Calu3 (cell line): ENCODE measurements around the gene SELENOF. TPM values are rescaled to one million over a fixed set of nuclear protein-coding genes. Genes with fewer than 3 reads are reported as not detected.

Experiments
- Bru-seq: library from RNA; stranded (reverse); fragments of 400-500 nt; gene quantifications from one replicate; lab custom pipeline; 2021; lab: Mats Ljungman, UMichigan
- BruChase-seq, 2 experiments: library from RNA; stranded (reverse); fragments of 400-500 nt; gene quantifications; one replicate each; lab custom pipeline; 2021; lab: Mats Ljungman, UMichigan
- BruUV-seq: library from RNA; stranded (reverse); fragments of 400-500 nt; replicated peaks from 2 replicates; lab custom pipeline; 2021; lab: Mats Ljungman, UMichigan
- CTCF ChIA-PET: fragments of 300-600 bp; sonication (Branson Sonifier 250); formaldehyde crosslinking; loops from one replicate; lab custom pipeline; 2022; ENCODE audit warnings: antibody characterized with exemption; lab: Charles Lee
- DNase-seq: peaks from one replicate; pipeline ENCODE4 v3.0.0; 2022
- H3K27ac Mint-ChIP-seq: one replicate; pipeline ENCODE4 v1.8.0; 2022; ENCODE audit warnings: mixed read lengths; ENCODE audit not compliant: unreplicated experiment
- H3K27me3 Mint-ChIP-seq: one replicate; pipeline ENCODE4 v1.8.0; 2022; ENCODE audit warnings: mixed read lengths; ENCODE audit not compliant: unreplicated experiment
- H3K36me3 Mint-ChIP-seq: one replicate; pipeline ENCODE4 v1.8.0; 2022; ENCODE audit warnings: mild to moderate bottlenecking, moderate library complexity, mixed read lengths; ENCODE audit not compliant: insufficient read depth, unreplicated experiment
- H3K4me1 Mint-ChIP-seq: one replicate; pipeline ENCODE4 v1.8.0; 2022; ENCODE audit warnings: mild to moderate bottlenecking, low read depth, mixed read lengths; ENCODE audit not compliant: unreplicated experiment
- H3K4me3 Mint-ChIP-seq: one replicate; pipeline ENCODE4 v1.8.0; 2022; ENCODE audit warnings: mild to moderate bottlenecking, low read depth, moderate library complexity, mixed read lengths; ENCODE audit not compliant: unreplicated experiment
- H3K9me3 Mint-ChIP-seq: one replicate; pipeline ENCODE4 v1.8.0; 2022; ENCODE audit warnings: low read depth, mixed read lengths; ENCODE audit not compliant: unreplicated experiment
- intact Hi-C: fragments of 100-400 bp; cut with micrococcal nuclease; formaldehyde crosslinking; loops from one replicate; pipeline ENCODE4 v1.10.0; 2022; ENCODE audit not compliant: unreplicated experiment
- long read RNA-seq: library from polyadenylated mRNA; stranded (forward); transcript quantifications from one replicate; pipeline ENCODE4 v2.0.0, GENCODE V29; 2022
- total RNA-seq: library from RNA; stranded (reverse); gene quantifications from 2 replicates; pipeline ENCODE4 v1.2.3, GENCODE V29; 2022
- TF ChIP-seq, protein P1 (sequence below): fragments of 200-600 bp; IDR thresholded peaks from one replicate; pipeline ENCODE4 v1.8.0; 2022; ENCODE audit warnings: antibody characterized with exemption; ENCODE audit not compliant: unreplicated experiment

SELENOF gene
- 296 and 302 TPM in 2 replicates for total RNA-seq
- percentile 92 among the genes with signal in this experiment for Bru-seq, nascent RNA
- BruChase-seq, experiment 1, labeled RNA remaining after a 6-hour chase = percentile 89 among the genes with signal in this experiment
- BruChase-seq, experiment 2, labeled RNA remaining after a 2-hour chase = percentile 82 among the genes with signal in this experiment
- long read RNA-seq, transcript SELENOF-201 (5 exons, 1,781 nt) = major isoform, 444 of 576 reads
- long read RNA-seq, transcript SELENOF-202 (4 exons, 1,220 nt) = minor isoform, 36 of 576 reads
- long read RNA-seq, partial matches to known transcripts = 18 of 576 reads
- long read RNA-seq, other reads (novel, unspliced or antisense) = 71 of 576 reads

DNA sequence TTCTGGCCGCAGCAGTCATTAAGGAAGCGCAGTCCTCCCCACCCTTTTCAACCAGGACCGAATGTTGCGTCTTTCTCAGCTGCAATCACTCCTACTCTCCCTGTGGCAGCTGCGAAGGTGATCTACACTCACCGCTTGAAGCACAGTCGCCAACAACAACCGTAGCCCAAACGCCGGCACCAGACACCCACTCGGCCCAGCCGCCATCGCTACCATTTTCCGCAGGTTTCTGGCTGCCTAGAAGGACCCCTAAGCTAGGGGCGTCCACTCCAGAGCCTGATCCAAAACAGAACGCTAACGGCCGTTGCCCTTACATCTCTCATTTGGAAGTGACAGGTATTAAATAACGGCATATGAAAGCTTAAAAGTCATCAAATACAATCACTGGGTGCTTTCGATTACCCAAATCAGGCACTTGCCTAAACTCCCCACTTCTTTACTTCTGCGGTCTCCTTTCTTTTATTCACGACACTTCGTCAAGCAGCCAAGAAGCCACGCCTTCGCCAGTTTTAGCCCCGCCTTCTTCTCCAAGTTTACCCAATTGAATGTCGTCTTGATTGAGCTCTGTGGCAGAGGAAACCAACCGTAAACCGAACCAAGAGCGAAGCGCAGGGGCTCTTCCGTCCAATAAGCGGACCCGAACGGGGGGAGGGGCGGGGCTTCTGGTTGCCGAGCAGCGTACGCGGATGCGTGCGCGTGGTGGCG, at the start of gene SELENOF:
Gene SELENOF (minus strand): TSS at position 231 of the 705 bp plus-strand sequence. CDS start 15 bp downstream, at position 216.
- H3K4me1 Mint-ChIP-seq = peaks cover 36% of the 10 kb centered on the region
- TF ChIP-seq, protein P1, sequence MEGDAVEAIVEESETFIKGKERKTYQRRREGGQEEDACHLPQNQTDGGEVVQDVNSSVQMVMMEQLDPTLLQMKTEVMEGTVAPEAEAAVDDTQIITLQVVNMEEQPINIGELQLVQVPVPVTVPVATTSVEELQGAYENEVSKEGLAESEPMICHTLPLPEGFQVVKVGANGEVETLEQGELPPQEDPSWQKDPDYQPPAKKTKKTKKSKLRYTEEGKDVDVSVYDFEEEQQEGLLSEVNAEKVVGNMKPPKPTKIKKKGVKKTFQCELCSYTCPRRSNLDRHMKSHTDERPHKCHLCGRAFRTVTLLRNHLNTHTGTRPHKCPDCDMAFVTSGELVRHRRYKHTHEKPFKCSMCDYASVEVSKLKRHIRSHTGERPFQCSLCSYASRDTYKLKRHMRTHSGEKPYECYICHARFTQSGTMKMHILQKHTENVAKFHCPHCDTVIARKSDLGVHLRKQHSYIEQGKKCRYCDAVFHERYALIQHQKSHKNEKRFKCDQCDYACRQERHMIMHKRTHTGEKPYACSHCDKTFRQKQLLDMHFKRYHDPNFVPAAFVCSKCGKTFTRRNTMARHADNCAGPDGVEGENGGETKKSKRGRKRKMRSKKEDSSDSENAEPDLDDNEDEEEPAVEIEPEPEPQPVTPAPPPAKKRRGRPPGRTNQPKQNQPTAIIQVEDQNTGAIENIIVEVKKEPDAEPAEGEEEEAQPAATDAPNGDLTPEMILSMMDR = no peak
- no TSS peak for BruUV-seq
- no peak within 1 kb of the TSS for H3K27ac Mint-ChIP-seq
- intact Hi-C loops = loop anchor here (10.0 kb wide), 1 partner anchor 139 kb away; no protein-coding TSS in a partner anchor
- DNase-seq = peak; percentile 99
- CTCF ChIA-PET = interaction anchor here (0.6 to 1.6 kb wide), 12 partner anchors 13 to 1058 kb away, joined by 3 to 15 read pairs (median 5); no protein-coding TSS in a partner anchor
- H3K36me3 Mint-ChIP-seq = peaks cover 23% of the 10 kb centered on the region
- H3K4me3 Mint-ChIP-seq = no peak within 1 kb of the TSS
- no peaks in the 10 kb centered on the region for H3K27me3 Mint-ChIP-seq
- no peaks in the 10 kb centered on the region for H3K9me3 Mint-ChIP-seq

DNA sequence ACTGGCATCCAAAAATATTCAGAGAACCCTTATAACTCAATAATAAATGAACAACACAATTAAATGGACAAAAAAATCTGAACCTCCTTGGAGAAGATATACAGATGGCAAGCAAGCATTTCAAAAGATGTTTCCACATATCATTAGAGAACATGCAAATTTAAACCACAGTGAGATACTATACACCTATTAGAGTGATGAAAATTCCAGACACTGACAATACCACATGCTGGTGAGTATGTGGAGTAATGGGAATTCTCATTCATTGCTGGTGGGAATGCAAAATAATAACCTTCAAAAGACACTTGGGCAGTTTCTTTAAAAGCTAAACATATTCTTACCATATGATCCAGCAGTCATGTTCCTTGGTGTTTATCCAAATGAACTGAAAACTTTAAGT, 46.6 kb upstream of the SELENOF start:
- no peak for DNase-seq
- Mint-ChIP-seq H3K36me3 (peaks cover 4% of the 10 kb centered on the region), H3K4me3 (no peak overlapping the region), H3K9me3 (no peaks in the 10 kb centered on the region), H3K4me1 (no peaks in the 10 kb centered on the region), H3K27ac (no peak overlapping the region), H3K27me3 (no peaks in the 10 kb centered on the region)
- CTCF ChIA-PET = no interaction called here
- TF ChIP-seq, protein P1 = no peak
- BruUV-seq = no TSS peak
- intact Hi-C loops = no loop called here

DNA sequence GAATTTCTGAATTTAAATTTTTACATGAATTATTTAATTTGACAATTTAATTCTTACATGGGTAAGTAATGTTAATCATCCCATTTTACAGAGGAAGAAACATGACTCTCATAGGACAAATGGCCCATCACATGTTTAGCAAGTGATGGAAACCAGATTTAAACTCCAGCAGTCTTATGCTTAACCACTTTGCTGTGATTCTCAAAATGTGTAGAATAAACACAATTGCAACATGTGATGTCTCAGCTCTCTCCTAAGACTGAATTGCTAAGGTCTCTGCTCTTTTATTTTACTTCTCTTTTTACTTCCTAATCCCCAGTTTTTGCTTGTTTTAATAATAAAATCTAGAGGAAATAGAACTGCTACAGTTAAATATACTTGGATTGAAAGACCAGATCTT, 43.3 kb upstream of the SELENOF start:
- CTCF ChIA-PET = interaction anchor here (1.6 kb wide), 1 partner anchor 43 kb away, joined by 5 read pairs; the partner anchor contains the start of genes HS2ST1 and SELENOF
- BruUV-seq = no TSS peak
- Mint-ChIP-seq H3K27me3 (no peaks in the 10 kb centered on the region), H3K4me3 (no peak overlapping the region), H3K27ac (no peak overlapping the region), H3K36me3 (no peaks in the 10 kb centered on the region), H3K9me3 (no peaks in the 10 kb centered on the region), H3K4me1 (no peaks in the 10 kb centered on the region)
- intact Hi-C loops = no loop called here
- TF ChIP-seq, protein P1 = no peak
- DNase-seq = no peak

DNA sequence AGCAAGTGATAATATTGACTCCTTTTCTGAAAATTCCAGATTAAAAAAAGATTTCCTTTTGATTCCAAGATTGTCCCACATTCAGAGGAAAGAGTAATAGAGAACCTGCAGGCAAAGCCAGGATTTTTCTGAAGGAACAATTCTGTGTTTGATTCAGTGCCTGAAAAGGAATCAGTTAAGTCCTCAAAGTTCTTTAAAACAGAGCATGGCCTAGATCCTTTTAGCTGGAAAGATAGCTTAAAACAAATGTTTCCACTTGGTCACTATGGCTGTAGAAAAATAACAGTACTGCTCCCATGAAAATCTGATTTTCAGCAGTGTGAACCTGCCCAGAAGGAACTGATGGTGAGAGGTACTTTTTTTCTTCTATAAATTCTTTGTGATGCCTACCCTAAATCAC, 42.3 kb upstream of the SELENOF start:
- BruUV-seq = no TSS peak
- no peaks in the 10 kb centered on the region for H3K9me3 Mint-ChIP-seq
- intact Hi-C loops = no loop called here
- DNase-seq = no peak
- H3K27ac Mint-ChIP-seq = no peak overlapping the region
- H3K4me1 Mint-ChIP-seq = no peaks in the 10 kb centered on the region
- H3K27me3 Mint-ChIP-seq = no peaks in the 10 kb centered on the region
- H3K36me3 Mint-ChIP-seq = no peaks in the 10 kb centered on the region
- no peak overlapping the region for H3K4me3 Mint-ChIP-seq
- TF ChIP-seq, protein P1 = no peak
- CTCF ChIA-PET = interaction anchor here (1.1 kb wide), 1 partner anchor 42 kb away, joined by 3 read pairs; the partner anchor contains the start of genes HS2ST1 and SELENOF
